HL-60 (cell line): ENCODE results near the gene MYO5B.

Experiments
- CTCF ChIP-seq: IDR thresholded peaks from one replicate; pipeline ENCODE4 v1.5.1; 2011; ENCODE audit warnings: low read length, control low read depth, inconsistent platforms; ENCODE audit not compliant: insufficient read depth
- GABPA ChIP-seq: IDR thresholded peaks from 2 replicates; pipeline ENCODE4 v1.6.1; 2012; ENCODE audit warnings: low read depth
- POLR2AphosphoS5 ChIP-seq: IDR thresholded peaks from 2 replicates; pipeline ENCODE4 v1.6.1; 2012; ENCODE audit warnings: low read depth
- REST ChIP-seq: IDR thresholded peaks from 2 replicates; pipeline ENCODE4 v1.6.1; 2012; ENCODE audit warnings: low read depth; ENCODE audit not compliant: insufficient replicate concordance

GRCh38 chr18:49999128-49999527, 195.8 kb downstream of the MYO5B start:
- TF ChIP-seq CTCF (no peak), POLR2AphosphoS5 (no peak), GABPA (no peak), REST (no peak)
